Stimulated activated CD8-positive, alpha-beta memory T cell treated with anti-CD3 and anti-CD28 coated beads, Interleukin-12 subunit alpha, Interleukin-12 subunit beta, amount 100 ng/mL, for 24 hours (primary cell): ENCODE results near the gene KRTAP5-4.
"Not testable (repeated sequence)": the region's sequence is repeated elsewhere in the genome, so short reads cannot be mapped to it uniquely, and the experiment has no call there.

Source experiments
- DNase-seq: peaks from one replicate; pipeline ENCODE4 v3.0.0-alpha.2; 2020; ENCODE audit errors: extremely low read depth

KRTAP5-4 gene

DNA sequence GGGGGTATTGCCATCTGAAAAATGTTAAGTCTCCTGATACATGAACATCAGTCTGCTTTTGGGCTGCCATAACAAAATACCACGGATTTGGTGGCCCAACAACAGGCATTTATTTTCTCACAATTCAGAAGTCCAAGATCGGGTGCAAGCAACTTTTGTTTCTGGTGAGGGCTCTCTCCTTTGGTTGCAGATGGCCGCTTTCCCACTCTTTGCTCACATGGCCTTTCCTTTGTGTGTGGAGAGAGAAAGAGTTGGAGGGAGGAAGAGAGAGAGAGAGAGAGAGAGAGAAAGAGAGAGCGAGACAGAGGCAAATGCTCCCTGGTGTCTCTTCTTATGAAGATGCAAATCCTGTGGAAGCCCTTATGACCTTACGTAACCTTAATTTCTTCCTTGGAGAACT lies 21.3 kb downstream of the KRTAP5-4 start:
- DNase-seq, result no peak

- no peak for DNase-seq
Measured at GRCh38 chr11:1598816-1599215, 23.1 kb downstream of the KRTAP5-4 start.

- not testable (repeated sequence) for DNase-seq
Measured at GRCh38 chr11:1598406-1598805, 23.5 kb downstream of the KRTAP5-4 start.

DNA sequence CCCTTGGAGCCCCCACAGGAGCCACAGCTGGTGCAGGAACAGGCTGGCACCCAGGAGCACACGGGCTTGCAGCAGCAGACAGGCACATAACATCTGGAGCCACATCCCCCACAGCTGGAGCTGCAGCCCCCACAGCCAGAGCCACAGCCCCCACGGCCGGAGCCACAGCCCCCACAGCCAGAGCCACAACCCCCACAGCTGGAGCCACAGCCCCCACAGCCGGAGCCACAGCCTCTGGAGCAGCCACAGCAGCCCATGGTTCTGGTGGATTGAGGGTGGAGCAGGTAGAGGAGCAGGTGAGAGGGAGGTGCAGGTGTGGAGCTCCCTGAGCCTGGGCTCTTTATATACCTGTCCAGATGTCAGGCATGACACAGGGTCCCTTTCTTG lies 24.0 kb downstream of the KRTAP5-4 start, which contains the start of gene KRTAP5-2:
TSS of gene KRTAP5-2 (minus strand) at position 301 of the 387 bp plus-strand sequence. CDS start at position 257, 44 bp downstream.
- DNase-seq, result no peak

GRCh38 chr11:1597331-1597993 lies 24.5 kb downstream of the KRTAP5-4 start:
- no peak for DNase-seq

DNA sequence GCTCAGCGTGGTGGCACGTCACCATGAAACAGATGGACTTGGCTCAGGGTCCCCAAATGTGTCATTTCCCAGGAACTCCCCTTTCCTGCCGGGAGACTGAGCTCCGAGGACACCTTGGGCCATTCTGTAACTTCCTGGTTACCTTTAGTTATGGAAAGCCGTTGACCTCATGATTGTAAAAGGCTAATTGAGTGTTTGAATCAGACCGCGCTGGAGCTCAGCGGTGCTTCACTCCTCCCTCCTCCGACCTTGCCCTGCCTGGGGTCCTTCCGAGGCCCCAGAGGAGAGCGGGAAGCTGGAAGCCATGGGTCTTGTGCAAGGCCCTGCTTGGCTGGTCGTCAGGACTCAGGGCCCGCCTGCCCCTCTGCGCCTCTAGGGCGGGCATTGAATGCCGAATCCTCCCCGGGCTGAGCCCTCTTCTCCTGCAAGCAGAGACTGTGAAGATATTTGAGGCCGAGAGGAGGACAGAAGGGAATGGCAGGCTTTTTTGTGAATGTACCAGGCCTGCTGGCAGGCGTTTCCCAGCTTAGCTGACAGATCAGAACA lies 25.3 kb downstream of the KRTAP5-4 start:
- not testable (repeated sequence) for DNase-seq

DNA sequence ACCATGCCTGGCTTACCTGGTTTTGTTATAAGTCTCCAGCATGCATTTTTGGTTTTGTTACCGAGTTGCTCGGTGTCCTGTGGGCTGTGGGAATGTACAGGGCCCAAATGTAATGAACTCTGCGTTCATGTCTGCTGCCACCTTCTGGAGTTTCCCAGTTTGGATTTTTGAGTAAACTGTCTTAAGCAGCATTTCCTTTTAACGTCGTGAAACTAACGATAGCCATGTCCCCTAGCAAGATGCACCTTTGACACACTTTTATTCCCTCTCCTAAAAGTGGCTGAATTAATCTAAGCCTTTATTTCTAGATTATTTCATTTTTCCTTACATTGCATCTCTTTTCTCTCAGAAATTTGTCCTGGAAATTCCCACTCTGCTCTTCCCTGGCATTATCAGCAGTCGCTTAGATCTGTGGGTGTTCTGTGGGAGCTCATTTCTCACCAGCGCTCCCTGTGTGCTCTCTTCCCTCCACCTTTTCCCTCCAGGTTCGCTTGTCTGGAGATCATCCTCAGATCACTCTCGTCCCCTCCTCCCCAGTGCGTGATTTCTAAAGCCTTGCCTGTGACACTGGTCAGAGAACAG lies 25.9 kb downstream of the KRTAP5-4 start:
- not testable (repeated sequence) for DNase-seq

DNA sequence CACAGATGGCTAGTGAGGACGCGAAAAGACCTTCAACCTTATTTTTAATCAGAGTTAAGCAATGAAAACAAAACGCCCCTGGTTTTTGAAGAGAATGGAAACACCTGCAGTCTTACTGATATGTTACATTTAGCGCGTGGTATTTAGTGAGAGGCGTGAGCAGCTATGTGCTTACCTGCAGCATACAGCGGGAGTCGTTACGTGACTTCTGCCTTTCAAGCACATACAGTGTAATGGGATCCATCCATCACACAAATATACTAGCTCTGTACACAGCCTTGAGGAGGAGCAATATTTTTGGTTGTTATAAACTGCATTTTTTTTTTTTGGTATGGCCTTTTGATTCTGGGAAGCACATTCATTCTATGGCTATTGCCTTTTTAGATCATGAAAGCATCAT lies 29.3 kb downstream of the KRTAP5-4 start:
- DNase-seq, result no peak

GRCh38 chr11:1589996-1590395 lies 31.9 kb downstream of the KRTAP5-4 start:
- DNase-seq, result no peak

DNA sequence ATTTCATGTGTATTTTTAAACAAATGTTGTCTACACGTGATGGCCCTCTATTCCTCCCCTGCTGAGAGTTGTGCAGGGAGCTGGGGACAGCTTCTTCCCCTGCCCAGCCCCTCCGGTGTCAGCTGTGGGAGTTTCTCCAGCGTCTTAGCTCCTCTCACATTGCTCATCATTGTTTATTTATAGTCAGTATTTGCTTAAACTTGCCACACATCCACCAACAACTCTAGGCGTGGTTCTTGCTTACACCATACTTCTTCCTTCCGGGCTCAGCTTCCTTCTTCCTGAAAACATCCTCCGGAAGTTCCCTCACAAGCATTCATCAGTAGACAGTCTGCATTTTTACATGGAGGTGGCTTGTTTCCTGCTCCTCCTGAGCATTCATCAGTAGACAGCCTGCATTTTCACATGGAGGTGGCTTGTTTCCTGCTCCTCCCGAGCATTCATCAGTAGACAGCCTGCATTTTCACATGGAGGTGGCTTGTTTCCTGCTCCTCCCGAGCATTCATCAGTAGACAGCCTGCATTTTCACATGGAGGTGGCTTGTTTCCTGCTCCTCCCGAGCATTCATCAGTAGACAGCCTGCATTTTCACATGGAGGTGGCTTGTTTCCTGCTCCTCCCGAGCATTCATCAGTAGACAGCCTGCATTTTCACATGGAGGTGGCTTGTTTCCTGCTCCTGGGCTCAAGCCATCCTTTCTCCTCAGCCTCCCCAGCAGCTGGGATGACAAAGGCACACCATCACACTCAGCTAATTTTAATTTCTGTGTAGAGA lies 32.6 kb downstream of the KRTAP5-4 start:
- not testable (repeated sequence) for DNase-seq

DNA sequence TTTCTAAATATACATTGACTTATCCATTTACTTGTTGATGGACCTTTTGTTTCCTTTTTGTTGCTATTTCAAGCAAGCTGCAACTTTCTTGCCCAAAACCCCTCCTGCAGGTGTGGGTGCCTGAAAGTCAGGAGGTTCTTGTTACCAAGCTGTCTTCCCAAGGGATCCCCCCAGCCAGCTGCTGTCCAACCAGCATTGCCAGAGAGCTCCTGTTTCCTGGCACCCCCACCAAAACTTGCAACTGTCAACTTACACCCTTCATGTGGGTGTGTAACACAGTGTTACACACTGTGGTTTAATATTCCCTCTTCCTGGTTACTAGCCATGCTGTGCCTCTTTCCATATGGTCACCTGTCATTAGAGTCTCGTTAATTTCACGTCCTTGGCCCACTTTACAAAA lies 35.2 kb downstream of the KRTAP5-4 start:
- DNase-seq, result no peak

DNA sequence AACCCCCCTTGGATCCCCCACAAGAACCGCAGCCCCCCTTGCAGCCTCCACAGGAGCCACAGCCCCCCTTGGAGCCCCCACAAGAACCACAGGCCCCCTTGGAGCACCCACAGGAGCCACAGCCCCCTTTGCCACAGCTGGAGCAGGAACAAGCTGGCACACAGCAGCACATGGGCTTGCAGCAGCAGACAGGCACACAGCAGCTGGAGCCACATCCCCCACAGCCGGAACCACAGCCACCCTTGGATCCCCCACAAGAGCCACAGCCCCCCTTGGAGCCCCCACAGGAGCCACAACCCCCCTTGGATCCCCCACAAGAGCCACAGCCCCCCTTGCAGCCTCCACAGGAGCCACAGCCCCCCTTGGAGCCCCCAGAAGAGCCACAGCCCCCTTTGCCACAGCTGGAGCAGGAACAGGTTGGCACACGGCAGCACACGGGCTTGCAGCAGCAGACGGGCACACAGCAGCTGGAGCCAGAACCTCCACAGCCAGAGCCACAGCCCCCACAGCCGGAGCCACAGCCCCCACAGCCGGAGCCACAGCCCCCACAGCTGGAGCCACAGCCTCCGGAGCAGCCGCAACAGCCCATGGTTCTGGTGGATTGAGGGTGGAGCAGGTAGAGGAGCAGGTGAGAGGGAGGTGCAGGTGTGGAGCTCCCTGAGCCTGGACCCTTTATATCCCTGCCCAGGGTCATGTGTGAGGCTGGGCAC lies 37.1 kb downstream of the KRTAP5-4 start, which contains the start of gene KRTAP5-1:
TSS of gene KRTAP5-1 (minus strand) at position 623 of the 710 bp plus-strand sequence. CDS start at position 589, 34 bp downstream.
- not testable (repeated sequence) for DNase-seq

- DNase-seq, result not testable (repeated sequence)
Measured at GRCh38 chr11:1582909-1583308, 39.0 kb downstream of the KRTAP5-4 start.

DNA sequence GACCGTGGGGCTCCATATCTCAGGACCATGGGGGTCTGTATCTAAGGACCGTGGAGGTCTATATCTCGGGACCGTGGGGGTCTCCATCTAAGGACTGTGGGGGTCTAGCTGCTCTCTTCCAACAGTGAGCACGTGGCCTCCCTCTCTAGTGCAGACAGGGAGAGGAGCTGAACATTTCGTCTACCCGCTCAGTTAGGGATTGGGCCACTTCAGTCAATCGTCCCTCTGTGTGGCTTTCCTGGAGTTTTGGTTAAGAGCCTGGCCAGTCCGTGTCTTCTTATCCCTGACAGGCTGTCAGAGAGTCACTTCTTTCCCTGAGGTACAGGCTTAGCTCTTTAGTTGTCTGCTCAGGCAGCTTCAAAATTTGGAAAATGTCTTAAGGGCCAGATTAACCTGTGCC lies 40.0 kb downstream of the KRTAP5-4 start:
- DNase-seq, result no peak

DNA sequence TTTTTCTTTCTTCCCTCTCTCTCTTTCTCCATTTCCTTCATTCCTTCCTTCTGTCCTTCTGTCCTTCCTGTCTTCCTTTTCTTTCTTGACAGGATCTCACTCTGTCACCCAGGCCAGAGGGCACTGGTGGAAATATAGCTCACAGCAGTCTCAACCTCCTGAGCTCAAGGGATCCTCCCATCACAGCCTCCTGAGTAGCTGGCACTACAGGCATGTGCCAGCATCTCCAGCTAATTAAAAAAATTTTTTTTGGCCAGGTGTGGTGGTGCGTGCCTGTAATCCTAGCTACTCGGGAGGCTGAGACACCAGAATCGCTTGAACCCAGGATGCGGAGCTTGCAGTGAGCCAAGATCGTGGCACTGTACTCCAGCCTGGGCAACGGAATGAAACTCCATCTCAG lies 45.1 kb downstream of the KRTAP5-4 start:
- no peak for DNase-seq

DNA sequence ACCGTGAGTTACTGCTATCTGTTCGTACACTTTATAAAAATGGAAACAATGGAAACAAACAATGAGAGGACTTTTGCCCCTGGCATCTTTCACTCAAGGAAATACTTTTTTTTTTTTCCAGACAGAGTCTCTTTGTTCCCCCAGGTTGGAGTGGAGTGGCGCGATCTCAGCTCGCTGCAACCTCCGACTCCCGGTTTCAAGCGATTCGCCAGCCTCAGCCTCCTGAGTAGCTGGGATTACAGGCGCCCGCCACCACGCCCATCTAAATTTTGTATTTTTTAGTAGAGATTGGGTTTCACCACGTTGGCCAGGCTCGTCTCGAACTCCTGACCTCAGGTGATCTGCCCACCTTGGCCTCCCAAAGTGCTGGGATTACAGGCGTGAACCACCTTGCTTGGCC lies 46.2 kb downstream of the KRTAP5-4 start:
- DNase-seq, result not testable (repeated sequence)

- DNase-seq, result no peak
Measured at GRCh38 chr11:1574933-1575242, 47.0 kb downstream of the KRTAP5-4 start.

DNA sequence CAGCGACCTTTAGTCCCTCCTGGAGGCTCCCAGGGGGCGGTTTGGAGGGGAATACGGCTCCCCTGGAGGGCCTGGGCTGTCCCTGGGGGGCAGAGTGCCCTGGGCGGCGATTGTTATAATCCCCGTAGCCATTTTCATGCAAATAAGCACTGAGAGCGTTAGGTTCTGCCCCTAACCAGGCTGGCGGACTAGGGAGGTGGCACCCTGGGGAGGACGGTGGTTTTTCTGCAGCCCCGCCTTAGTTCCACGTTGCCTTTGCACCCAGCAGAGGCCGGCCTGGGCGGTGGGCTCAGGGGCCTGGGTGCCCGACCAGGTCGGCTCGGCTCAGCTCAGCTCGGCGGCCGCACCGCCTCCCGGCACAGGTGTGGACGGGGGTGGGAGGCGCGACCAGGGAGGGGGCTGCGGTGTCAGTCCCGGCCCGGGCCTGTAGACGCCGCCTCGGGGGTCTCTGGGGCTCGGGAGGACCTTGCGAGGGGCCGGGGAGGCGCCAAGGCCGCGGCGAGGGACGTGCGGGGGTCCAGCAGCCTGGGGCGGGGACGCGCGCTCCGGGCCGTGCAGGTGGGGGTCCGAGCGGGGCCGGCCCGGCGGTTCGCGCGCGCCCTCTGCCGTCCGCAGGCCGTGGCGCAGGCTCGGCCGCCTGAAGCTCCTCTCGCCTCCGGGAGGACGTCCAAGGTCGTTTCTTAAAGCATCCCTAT lies 47.6 kb downstream of the KRTAP5-4 start:
- no peak for DNase-seq

DNA sequence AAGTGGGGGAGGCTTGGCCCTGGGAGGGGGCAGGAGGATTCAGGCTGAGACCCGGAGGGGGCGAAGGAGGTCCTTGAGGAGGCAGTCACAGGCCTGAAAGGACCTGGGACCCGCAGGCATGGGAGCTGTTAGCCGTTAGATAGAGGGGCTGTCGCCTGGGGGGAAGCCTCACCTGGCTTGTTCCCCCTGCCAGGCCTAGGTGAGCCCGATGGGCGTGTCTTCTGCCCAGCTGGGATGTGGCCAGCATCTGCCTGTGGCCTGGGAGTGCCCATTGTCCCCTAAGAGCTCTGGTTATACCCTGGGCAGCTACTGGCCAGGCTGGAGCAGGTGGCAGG lies 48.1 kb downstream of the KRTAP5-4 start:
- DNase-seq, result no peak

- no peak for DNase-seq
Measured at GRCh38 chr11:1573077-1573902, 48.6 kb downstream of the KRTAP5-4 start.
